ENCODE results near the gene CYS1. TPM values are rescaled to one million over a fixed set of nuclear protein-coding genes. Genes with fewer than 3 reads are reported as not detected.
"Not testable (repeated sequence)": the region's sequence is repeated elsewhere in the genome, so short reads cannot be mapped to it uniquely, and the experiment has no call there.

The CYS1 gene
- polyA plus RNA-seq, 2 of the 4 experiments (the other 2 are of a cell fraction): 0.68 to 1.1 TPM

GRCh38 chr2:10016802-10017258 is 63.4 kb downstream of the CYS1 start:
- TF ChIP-seq KDM1A (IDR thresholded peaks at IDR 0.05; ENCODE audit: low read depth) (no peak), POLR2AphosphoS2 (conservative IDR thresholded peaks at IDR 0.05; ENCODE audit: low read length) (no peak), HDAC2 (IDR thresholded peaks at IDR 0.05) (no peak), KDM5A (IDR thresholded peaks at IDR 0.05) (no peak), GATA3 (IDR thresholded peaks at IDR 0.05; ENCODE audit: borderline replicate concordance) (no peak), RCOR1 (IDR thresholded peaks at IDR 0.05; ENCODE audit: low read depth, low read length) (no peak), PHF8 (IDR thresholded peaks at IDR 0.05; ENCODE audit: borderline replicate concordance, low read depth) (no peak), HMGXB4 (CRISPR knock-in tag; IDR thresholded peaks at IDR 0.05; ENCODE audit: borderline replicate concordance) (no peak), RARB (CRISPR knock-in tag; IDR thresholded peaks at IDR 0.05) (no peak)
- peak in 1 of 2 experiments; percentile 28; a peak in 3 of 6 replicates for ATAC-seq
- DNase-seq (ENCODE audit: low read depth in 1 of 2, low spot score in 1 of 2): no peak
- ChIA-PET POLR2A (no interaction called here), CTCF (interaction anchor here (0.7 to 1.6 kb wide), 6 partner anchors 10 to 261 kb away, joined by 3 to 5 read pairs (median 4); no protein-coding TSS in a partner anchor)
- Histone ChIP-seq H3K9me3 (peaks cover 12% of the 10 kb centered on the region; the same call in 2 of the 3 replicates), H3K4me1 (no peaks in the 10 kb centered on the region), H3K4me3 (no peak overlapping the region), H3K27ac (no peak overlapping the region), H3K4me2 (no peak overlapping the region)
- 72% methylated on average over 8 of the region's 8 CpGs for WGBS (ENCODE audit: missing lambda C conversion rate)
- FAIRE-seq: no peak

- ATAC-seq (peak in 1 of 2 experiments; percentile 35; a peak in 3 of 6 replicates), FAIRE-seq (no peak), DNase-seq (ENCODE audit: low read depth in 1 of 2, low spot score in 1 of 2) (no peak)
- Histone ChIP-seq H3K4me1 (no peaks in the 10 kb centered on the region), H3K4me2 (no peak overlapping the region), H3K4me3 (no peak overlapping the region), H3K27ac (no peak overlapping the region), H3K9me3 (peaks cover 12% of the 10 kb centered on the region; the same call in 2 of the 3 replicates)
- ChIA-PET CTCF (interaction anchor here (0.7 to 1.6 kb wide), 6 partner anchors 9 to 260 kb away, joined by 3 to 5 read pairs (median 4); no protein-coding TSS in a partner anchor), POLR2A (no interaction called here)
- WGBS (ENCODE audit: missing lambda C conversion rate): 80% methylated on average over 35 of the region's 35 CpGs
- no peak for TF ChIP-seq HEYL (CRISPR knock-in tag; IDR thresholded peaks at IDR 0.05)
- no peak for TF ChIP-seq EHF (CRISPR knock-in tag; IDR thresholded peaks at IDR 0.05)
- no peak for TF ChIP-seq NFE2L2 (conservative IDR thresholded peaks at IDR 0.05; ENCODE audit: low read length)
- no peak for TF ChIP-seq BCL3 (IDR thresholded peaks at IDR 0.05)
- no peak for TF ChIP-seq JUNB (IDR thresholded peaks at IDR 0.05)
- no peak for TF ChIP-seq HES2 (IDR thresholded peaks at IDR 0.05)
- no peak for TF ChIP-seq EHMT2 (IDR thresholded peaks at IDR 0.05; ENCODE audit: low read depth)
Measured at GRCh38 chr2:10016001-10016801, 64.0 kb downstream of the CYS1 start.

- H3K27ac ChIP-seq; H3K4me3 ChIP-seq; H3K4me2 ChIP-seq; POLR2A ChIA-PET; DNase-seq (ENCODE audit: low read depth in 1 of 2, low spot score in 1 of 2); ATAC-seq; CTCF ChIA-PET; H3K4me1 ChIP-seq; FAIRE-seq: not testable (repeated sequence)
- peaks cover 12% of the 10 kb centered on the region; the same call in 2 of the 3 replicates for H3K9me3 ChIP-seq
- 87% methylated on average over 42 of the region's 44 CpGs for WGBS (ENCODE audit: missing lambda C conversion rate)
Measured at GRCh38 chr2:10015376-10015989, 64.7 kb downstream of the CYS1 start.
